PC-9 (cell line): ENCODE measurements around the gene MT1HL1.

Source experiments
- EZH2 ChIP-seq: fragments of 200-600 bp; sonication (generic); IDR thresholded peaks from 2 replicates; pipeline ENCODE4 v1.8.0; 2017; ENCODE audit warnings: antibody characterized with exemption, low read depth
- TF ChIP-seq, protein P1 (sequence below): fragments of 200-600 bp; sonication (generic); conservative IDR thresholded peaks from 2 replicates; pipeline ENCODE4 v1.6.1; 2017; ENCODE audit warnings: mixed run types, antibody characterized with exemption, mild to moderate bottlenecking, moderate library complexity

DNA sequence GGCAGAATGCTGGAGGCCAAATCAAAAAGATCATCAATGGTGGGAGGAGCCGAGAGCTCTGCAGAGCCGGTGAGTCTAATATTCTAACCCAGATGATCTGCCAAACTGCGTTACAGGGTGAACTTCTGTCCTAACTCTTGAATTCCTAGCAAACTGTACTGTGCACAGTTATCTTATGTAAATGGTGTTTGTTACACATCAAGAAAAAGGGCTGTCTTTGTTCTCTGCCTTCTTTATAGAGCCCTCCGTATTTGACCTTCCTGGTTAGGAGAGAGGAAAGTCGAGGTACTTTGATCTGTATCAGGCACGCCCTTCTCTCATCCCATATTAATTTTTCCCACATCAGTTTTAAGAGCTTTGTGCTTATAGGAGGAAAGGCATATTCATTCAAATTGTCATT lies 37.6 kb downstream of the MT1HL1 start:
- TF ChIP-seq, protein P1, sequence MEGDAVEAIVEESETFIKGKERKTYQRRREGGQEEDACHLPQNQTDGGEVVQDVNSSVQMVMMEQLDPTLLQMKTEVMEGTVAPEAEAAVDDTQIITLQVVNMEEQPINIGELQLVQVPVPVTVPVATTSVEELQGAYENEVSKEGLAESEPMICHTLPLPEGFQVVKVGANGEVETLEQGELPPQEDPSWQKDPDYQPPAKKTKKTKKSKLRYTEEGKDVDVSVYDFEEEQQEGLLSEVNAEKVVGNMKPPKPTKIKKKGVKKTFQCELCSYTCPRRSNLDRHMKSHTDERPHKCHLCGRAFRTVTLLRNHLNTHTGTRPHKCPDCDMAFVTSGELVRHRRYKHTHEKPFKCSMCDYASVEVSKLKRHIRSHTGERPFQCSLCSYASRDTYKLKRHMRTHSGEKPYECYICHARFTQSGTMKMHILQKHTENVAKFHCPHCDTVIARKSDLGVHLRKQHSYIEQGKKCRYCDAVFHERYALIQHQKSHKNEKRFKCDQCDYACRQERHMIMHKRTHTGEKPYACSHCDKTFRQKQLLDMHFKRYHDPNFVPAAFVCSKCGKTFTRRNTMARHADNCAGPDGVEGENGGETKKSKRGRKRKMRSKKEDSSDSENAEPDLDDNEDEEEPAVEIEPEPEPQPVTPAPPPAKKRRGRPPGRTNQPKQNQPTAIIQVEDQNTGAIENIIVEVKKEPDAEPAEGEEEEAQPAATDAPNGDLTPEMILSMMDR: no peak
- TF ChIP-seq EZH2: no peak
